DOHH2 (cell line): Measurements from ENCODE around the gene CDX1.

Source experiments
- CTCF ChIP-seq: fragments of 200-600 bp; sonication (generic); IDR thresholded peaks from one replicate; pipeline ENCODE4 v1.5.1; 2014; ENCODE audit warnings: antibody characterized with exemption, mild to moderate bottlenecking, low read depth, low read length; ENCODE audit not compliant: poor library complexity, severe bottlenecking
- EZH2phosphoT487 ChIP-seq: fragments of 200-600 bp; sonication (generic); IDR thresholded peaks from 2 replicates; pipeline ENCODE4 v1.6.1; 2017; ENCODE audit warnings: borderline replicate concordance, mild to moderate bottlenecking, antibody characterized with exemption, low read length, moderate library complexity, mixed read lengths

GRCh38 chr5:150141544-150142184 lies 24.9 kb upstream of the CDX1 start:
- TF ChIP-seq CTCF (no peak), EZH2phosphoT487 (no peak)
